GM19193 (cell line): ENCODE results near the gene ZNF275.

ENCODE experiments used
- POLR2A ChIP-seq: IDR thresholded peaks from 4 replicates; pipeline ENCODE4 v1.6.1; 2011; ENCODE audit not compliant: insufficient read depth, insufficient read length; ENCODE audit errors: extremely low read depth

ZNF275 gene, protein sequence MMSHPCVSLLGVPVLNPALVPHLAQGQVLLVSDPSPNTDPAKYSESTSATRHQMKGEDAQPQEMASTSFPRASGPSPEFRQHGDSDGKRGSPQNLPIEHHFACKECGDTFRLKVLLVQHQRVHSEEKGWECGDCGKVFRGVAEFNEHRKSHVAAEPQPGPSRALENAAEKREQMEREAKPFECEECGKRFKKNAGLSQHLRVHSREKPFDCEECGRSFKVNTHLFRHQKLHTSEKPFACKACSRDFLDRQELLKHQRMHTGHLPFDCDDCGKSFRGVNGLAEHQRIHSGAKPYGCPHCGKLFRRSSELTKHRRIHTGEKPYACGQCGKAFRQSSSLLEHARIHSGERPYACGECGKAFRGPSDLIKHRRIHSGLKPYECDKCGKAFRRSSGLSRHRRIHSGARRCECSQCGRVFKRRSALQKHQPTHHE

DNA sequence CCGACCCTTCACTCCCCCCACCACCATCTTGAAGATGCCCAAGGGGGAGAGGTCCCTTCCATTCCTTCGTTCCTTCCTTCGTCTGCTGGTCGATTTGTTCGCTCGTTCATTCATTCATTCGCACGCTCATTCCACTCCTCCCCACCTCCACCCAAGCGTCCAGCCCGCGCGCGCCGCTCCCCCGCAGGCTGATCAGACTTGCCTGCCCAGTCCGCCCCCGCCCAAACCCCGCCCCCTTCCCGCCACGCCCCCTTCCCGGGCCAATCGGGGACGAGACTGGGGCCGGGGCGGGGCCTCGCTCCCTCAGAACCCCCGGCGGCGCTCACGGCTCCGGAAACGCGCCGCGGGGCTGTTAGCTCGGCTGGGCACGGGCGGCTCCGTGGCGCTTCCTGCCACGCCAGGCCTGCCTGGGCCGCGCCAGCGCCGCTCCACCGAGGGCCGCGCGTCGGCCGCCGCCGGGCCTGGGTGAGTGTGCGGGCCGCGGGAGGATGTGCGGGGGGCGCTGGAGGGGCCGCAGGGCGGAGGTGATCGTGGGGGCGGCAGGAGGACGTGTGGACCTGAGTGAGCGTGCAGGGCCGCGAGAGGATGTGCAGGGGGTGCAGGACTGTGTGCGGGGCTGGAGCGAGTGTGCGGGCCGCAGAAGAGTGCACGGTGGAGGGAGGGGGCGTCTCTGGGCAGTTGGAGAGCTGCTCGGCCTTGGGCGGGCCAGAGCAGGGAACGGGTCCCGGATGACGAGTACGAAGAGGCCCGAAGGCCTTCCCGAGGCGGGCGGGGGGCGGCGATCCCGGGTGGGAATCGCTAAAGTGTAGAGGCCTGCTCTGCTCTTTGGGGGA is at the start of gene ZNF275:
Gene ZNF275 (plus strand): TSS at position 333 of the 833 bp plus-strand sequence. CDS start 2,527 bp downstream, outside the sequence.
- peak; percentile 78 for TF ChIP-seq POLR2A

DNA sequence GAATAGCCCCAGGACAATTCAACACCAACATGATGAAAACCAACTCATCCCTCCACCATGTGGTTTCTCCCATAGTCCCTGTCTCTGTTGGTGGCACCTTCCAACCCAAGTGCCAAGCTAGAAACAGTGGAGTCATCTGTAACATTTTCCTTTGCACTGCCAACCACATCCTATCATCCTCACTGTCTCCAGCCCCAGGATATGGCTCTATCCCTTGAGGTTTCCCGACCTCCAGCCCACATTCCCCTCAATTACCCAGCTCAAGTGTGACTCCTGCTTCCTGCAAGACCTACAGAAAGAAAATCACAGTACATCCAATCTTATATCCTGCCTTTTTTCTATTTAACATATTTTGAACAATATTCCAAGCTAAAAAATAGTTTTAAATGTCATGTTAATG is 36.6 kb upstream of the ZNF275 start:
- no peak for TF ChIP-seq POLR2A

DNA sequence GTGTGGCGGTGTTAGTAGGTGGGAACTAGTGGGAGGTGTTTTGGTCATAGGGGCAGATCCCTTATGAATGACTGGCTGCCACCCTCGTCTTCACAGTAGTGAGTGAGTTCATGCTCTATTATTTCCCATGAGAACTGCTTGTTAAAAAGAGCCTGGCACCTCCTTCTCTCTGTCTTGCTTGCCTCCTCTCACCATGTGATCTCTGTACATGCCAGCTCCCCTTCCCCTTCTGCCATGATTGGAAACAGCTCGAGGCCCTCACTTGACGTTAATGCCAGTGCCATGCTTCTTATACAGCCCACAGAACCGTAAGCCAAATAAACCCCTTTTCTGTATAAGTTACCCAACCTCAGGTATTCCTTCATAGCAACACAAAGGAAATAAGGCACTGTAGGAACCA is 34.1 kb upstream of the ZNF275 start:
- no peak for TF ChIP-seq POLR2A

DNA sequence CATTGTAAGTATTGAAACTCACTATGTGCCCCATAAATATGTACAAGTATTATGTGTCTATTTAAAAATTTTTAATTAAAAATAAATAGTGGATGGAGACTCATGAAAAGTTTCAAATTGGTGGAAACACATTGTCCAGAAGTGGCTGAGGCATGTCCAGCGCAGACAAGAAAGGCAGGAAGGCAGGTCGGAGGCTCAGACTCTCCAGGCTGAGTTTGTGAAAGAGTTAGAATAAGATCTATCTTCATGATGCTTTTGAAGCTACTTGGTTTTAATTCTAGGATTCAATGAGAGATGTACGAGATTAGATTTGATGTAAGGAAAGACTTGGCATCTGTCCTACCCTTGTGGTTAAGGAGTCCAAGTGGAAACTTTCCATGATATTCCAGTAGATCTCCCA is 32.2 kb upstream of the ZNF275 start:
- TF ChIP-seq POLR2A = no peak

DNA sequence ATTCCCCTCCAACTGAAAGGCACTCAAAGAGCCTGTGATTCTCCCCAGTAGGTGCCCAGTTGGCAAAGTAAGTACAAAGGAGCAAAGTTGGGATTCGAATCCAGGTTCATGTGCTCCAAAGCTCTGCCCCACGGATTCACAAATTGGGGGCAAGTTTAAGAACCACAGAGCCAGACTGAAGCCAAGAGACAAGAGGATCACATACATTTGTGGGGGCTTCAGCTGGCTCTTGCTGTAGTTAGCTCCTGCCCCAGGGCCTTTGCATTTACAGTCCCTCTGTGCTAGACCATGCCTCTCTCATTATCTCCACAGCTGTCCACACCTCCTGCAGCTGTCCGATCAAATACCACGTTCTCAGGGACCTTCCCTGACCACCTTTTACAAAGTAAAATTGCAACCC is 31.2 kb upstream of the ZNF275 start:
- TF ChIP-seq POLR2A = no peak

DNA sequence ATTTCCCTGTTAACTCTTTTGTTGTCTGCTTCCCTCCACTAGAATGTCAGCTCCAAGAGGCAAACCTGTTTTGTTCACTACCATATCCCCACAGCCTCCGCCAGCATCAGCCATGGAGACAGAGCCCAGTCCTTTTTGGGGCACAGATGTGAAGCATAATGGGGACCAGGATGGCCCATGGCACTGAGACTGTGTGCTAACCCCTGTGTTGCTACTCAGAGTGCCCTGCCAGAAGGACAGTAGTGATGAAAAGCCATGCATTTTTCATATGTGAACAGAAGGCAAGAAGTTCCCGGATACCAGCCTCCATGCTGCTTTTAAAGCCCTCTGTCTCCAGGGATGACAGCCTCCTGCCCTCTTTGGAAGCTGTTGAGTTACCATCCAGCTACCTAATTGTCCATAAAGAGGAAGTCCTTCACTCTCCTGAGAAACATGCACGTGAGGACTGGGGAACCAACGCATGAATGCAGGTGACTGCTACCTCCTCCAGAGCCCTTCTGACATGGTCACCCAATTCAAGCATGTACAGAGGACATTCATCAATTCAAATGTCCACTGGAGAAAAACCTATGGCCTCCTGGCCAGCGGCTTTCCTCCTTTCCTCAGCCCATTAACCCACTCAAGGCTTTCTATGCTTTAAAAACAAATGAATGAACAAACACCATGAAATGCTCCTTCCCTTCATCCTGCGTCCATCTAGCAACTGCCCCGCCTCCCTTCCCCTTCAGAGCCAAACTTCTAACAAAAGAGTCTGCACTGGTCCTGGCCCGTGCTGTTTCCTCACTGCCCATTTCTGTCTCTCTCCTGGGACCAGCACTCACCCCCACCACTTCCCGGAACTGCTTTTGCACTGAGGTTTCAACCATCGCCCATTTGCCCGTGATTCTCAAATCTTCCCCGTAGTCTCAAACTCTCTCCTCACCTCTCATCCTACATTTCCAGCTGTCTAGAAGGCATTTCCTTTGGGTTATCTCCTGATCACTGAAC is 30.4 kb upstream of the ZNF275 start:
- no peak for TF ChIP-seq POLR2A

DNA sequence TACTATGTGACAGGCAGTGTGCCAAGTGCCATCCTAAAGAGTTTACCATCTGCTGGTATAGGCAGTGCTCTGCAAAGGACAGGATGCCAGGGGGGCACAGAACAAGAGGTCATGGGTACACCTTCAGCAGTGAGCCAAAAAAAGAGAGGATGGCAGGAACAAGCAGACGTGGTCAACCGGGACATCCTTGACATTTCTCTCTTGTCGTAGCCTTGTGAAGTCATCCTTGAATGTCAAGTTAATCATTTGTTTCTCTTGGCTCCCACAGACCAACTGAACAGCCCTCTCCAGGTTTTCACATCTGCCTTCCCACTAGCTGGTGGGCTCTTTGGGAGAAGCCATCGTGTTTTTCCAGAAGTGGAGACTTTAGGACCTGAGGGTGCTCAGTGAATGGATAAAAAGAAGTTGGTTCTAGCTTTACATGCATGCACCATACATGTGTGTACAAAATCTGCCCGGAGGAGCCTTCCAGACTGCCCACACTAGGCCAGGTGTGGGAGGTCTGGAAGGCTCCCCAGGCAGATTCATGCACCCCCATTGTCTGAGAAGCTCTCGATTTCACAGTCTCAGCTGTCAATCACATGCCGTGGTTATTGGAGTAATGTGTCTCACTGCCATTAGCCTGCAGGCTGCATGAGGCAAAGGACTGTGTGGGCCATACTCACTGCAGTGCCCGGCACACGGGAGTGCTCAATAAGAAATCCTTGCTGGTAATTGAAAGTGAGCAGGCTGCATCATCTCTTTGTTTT is 28.8 kb upstream of the ZNF275 start:
- TF ChIP-seq POLR2A = no peak

DNA sequence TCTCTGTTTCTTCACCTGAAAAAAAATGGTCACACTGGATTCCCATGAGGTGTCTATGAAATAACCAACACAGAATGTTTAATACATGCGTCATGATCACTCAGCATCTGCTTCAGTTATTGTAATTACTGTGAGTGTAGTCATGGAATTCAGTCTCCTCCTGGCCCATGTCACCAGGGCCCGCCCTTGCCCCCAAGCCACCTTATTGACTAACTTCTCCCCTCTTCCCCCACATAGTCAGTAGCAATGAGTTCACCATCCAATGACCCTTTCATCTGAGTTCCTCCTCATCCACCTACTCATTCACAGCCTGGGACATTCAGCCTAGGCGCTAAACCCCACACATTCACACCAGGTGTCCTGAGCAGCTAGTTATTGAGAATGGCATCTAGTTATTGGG is 28.0 kb upstream of the ZNF275 start:
- no peak for TF ChIP-seq POLR2A

DNA sequence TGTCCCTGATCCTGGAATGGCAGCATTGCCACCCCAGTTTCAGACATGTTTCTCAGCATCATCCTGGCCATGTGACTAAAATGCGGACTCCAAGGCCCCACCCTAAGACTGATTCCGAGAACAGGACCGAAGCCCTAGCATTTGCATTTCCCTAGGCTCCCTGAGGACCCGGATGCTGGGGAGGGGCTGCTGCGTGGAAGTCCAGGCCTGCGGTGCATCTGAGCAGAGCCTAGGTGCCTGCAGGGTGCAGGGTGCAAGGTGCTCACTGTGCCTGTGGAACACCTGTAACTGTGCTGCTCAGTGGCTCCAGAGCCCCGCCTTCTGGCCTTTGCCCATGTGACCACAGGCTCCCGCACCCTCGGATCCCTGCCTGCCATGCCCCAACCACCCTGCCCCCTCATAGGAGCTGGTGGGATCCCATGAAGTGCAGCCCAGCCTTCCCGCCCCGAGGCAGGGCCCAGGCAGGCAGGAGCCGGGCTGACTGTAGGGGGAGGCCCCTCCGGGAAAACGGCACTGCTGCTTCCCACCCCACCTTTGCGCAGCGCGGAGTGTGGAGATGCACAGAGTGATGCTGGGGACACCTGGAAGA is 27.3 kb upstream of the ZNF275 start:
- TF ChIP-seq POLR2A = no peak

DNA sequence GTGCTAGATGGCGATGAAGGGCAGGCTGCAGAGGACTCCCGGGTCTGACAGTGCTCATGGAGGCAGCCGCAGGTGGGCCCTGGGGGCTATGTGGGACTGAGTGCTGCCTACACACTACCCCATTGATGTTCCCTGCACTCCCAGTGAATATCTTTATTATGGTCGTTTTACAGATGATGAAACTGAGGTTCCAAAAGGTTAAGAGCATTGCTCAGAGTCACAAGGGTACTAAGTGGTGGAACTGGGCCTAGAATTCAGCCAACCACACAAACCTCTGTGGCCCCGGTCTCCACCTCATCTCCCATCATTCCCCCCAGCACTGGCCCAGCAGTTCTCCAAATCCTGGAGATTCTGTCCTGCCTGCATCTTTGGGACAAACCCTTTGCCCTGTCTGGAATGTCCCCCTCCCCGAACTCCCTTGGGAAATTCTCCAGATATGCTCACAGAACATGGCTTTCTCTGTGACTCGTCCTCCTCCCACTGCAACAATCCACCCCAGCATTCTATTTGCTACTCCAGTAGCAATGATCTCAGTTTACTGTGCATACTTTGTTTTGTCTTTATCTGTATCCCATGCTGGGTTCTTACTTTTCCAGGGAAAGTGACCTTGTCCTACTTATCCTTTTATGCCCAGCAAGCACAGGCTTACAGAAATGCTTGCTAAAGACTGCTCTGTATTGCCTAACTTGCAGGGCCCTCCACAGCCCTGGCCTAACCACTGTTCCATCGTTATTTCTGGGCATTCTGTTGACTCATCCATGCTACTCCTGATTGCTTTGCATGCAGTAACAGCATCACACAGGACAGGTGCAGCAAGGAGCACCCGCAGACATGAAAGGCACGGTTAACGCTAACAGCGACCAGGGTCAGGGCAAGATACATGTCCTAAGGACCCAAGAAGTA is 26.4 kb upstream of the ZNF275 start:
- no peak for TF ChIP-seq POLR2A

DNA sequence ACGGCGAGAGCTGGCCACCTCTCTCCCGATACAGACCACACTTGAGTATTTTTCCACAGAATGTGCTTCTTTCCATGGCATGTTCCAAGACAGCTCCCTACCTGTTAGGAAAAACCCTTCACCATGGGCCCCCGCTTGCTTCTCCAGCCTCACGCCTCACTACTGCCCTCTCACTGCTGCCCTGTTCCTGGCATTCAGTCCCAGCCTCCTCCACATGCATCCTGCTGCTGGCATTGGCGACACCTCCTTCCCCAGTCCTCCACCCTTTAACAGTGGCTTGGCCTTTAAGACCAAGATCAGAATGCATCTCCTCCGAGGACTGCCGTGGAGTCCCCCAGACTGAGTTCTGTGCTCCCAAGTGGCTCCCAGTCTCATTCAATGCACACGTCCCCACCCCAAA is 23.1 kb upstream of the ZNF275 start:
- no peak for TF ChIP-seq POLR2A

DNA sequence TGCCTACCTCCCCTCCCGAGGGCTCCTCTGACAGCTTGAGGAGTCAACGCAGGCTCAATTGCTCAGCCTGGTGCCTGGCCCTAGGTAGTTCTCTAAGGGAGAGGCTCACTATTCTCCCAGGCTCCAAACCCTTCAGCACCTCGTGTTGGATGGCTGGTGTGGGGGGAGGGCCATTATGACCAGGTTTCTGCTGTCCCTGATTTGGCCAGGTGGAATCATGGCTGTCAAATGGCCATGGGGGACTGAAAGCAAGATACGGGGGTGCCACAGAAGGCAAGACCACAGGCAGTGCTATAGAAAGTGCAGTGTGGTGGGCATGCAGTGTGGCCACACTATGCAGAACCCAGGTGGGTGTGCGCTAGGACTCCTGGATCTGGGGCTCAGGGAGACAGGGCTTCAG is 21.9 kb upstream of the ZNF275 start:
- TF ChIP-seq POLR2A = no peak

DNA sequence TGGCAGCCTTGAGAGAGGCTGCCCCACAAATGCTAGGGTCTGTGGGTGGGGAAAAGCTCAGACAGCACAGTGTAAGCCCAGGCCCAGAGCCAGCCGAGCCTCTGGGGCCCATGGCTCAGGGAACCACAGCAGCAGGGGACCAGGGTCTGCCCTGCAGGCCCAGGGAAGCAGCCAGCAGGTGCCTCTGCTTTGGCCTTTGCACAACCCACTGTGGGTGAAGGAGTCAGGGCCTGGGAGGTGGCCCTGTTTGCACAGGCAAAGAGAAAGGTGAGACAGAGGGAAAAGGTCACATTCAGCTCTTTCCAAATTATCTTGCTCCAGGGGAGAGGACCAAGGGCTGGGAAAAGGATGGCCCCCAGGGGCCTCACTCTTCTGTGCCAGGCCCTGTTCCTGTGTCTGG is 21.1 kb upstream of the ZNF275 start:
- no peak for TF ChIP-seq POLR2A
